ENCODE data around the gene OR1I1.
"Not testable (repeated sequence)": the region's sequence is repeated elsewhere in the genome, so short reads cannot be mapped to it uniquely, and the experiment has no call there.

Gene OR1I1, protein sequence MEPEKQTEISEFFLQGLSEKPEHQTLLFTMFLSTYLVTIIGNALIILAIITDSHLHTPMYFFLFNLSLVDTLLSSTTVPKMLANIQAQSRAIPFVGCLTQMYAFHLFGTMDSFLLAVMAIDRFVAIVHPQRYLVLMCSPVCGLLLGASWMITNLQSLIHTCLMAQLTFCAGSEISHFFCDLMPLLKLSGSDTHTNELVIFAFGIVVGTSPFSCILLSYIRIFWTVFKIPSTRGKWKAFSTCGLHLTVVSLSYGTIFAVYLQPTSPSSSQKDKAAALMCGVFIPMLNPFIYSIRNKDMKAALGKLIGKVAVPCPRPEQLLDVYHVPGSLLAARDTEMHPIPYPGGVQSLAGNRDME

DNA sequence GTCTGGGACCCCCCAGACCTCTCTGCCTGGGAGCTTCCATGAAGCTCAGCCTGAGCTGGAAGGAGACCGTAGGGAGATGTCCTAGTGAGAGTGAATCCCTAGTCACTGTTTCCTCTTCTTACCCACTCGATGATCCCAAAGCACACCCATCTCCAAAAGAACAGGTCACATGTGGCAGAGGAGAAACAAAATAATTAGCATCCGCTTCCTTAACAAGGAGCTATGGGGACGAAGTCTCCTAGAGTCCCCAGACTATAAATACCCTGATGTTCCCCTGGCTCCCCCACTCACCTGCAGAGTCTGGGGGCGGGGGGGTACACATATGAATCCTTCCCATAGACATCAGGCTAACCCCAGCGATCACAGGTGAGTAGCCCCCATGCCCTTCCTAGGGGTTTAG is at the start of gene OR1I1:
Gene OR1I1, plus strand, starts transcription at position 301 of the 400 bp plus-strand sequence. CDS start 4,855 bp downstream, outside the sequence.
- intact Hi-C loops (cut with DNase I), result no loop called here

DNA sequence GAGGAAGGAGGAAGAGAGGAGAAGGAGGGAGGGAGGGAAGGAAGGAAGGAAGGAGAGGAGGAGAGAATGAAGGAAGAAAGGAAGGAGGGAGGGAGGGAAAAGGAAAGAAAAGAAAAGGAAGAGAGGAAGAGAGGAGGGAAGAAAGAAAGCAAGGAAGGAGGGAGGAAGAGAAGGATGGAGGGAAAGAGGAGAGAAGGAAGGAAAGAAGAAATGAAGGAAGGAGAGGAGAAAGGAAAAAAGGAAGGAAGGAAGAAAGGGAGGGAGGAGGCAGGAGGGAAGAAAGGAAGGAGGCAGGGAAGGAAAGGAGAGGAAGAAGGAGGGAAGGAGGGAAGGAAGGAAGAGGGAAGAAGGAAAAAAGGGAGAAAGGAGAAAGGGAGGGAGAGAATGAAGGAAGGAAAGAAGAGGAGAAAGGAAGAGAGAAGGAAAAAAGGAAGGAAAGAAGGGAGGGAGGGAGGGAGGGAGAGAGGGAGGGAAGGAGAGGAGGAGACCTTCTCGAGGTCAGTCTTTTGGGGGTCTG is 46.2 kb upstream of the OR1I1 start:
- intact Hi-C loops (cut with DNase I), result no loop called here
- DNase-seq, result no peak

More for the DNA sequence above, at the start of gene OR1I1:
- DNase-seq, result no peak

DNA sequence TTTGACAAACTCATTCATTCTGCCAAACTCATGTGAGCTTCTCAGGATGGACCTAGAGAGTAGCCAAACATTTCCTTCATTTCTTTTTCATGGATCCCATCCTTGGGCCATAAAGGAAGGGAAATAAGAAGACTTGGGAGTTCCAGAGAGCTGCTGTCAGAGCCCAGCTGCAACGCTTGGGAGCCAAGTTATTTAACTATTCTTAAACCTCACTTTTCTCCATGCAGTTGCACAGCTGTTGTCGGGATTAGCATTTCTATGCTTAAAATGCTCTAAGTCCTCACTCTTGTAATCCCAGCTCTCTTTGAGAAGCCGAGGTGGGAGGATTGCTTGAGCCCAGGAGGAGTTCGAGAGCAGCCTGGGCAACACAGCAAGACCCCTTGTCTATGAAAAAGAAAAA is 44.4 kb upstream of the OR1I1 start:
- DNase-seq, result no peak
- intact Hi-C loops (cut with DNase I), result no loop called here

DNA sequence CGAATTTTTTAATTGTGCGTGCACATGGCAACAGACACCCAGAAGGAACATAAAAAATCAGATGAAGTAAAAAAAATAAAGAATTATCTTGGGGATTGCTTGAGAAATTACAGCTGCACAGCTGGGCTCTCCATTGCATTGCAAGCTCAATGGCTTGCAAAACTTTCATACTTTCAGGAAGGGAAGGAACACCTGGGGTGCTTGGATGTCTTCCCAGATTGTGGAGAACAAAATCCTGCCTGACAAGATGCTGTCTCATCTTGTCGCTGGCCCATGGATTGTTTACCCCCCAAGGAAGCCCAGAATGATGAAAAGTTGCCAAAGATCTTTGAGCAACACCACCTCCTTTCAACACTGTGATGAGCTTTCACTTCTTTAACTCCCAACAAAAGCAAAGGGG is 43.7 kb upstream of the OR1I1 start:
- no peak for DNase-seq
- intact Hi-C loops (cut with DNase I), result no loop called here

DNA sequence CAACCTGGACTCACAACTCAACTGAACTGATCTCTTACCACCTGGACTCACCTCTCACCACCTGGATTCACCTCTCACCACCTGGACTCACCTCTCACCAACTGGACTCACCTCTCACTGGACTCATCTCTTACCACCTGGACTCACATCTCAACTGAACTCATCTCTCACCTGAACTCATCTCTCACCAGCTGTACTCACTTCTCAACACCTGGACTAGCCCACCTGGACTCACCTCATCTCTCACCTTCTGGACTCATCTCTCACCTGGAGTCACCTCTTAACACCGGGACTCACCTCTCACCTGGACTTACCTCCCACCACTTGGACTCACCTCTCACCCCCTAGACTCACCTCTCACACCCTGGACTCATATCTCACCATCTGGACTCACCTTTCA is 40.0 kb upstream of the OR1I1 start:
- intact Hi-C loops (cut with DNase I), result no loop called here
- DNase-seq, result no peak

DNA sequence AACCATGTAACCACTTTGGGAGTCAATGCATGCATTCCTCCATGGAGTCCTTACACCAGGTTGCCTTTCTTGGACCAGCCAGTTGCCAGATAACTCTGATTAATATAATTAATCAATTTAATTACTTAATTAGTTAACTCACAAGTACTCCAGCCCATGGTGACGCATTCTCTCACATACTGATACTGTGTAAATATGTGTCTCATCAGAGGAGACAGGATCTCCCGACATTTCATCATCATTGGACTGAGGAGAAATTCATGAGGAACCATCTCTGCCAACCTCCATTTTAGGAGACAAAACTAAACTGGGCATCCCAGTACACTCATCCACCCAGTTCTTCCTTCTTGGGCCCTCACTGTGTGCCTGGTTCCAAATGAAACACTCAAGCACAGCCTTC is 39.2 kb upstream of the OR1I1 start:
- intact Hi-C loops (cut with DNase I), result no loop called here
- no peak for DNase-seq

DNA sequence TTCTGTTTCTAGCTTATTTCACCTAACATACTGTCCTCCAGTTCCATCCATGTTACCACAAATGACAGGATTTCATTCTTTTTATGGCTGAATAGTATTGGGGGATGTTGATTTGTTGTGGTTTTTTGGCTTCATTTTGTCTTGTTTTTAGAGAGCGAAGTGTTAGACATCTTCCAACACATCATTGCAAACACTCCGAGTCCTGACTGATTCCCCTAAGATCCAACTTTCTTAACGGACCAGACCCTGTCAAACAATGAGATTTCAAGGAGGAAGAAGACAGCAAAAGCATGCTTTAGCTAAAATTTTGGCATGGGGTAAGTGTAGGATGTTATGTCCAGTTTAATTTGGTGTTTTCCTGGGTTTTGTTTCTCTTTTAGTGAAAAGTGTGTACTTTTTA is 36.5 kb upstream of the OR1I1 start:
- no peak for DNase-seq
- intact Hi-C loops (cut with DNase I), result no loop called here

DNA sequence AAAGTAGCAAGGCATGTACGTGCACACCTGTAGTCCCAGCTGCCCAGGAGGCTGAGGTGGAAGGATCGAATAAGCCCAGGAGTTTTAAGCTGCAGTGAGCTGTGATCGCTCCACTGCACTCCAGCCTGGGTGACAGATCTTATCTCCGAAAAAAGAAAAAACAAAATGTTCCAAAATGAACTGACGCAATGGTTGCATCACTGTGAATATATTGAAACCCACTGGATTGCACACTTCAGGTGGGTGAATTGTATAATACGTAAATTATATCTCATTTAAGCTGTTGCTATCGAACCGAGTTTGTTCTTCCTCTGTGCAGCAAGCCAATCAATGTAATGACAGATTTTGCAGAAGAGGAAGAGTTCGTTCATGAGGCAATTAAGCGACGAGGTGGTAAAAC is 34.3 kb upstream of the OR1I1 start:
- intact Hi-C loops (cut with DNase I), result no loop called here
- DNase-seq, result no peak

DNA sequence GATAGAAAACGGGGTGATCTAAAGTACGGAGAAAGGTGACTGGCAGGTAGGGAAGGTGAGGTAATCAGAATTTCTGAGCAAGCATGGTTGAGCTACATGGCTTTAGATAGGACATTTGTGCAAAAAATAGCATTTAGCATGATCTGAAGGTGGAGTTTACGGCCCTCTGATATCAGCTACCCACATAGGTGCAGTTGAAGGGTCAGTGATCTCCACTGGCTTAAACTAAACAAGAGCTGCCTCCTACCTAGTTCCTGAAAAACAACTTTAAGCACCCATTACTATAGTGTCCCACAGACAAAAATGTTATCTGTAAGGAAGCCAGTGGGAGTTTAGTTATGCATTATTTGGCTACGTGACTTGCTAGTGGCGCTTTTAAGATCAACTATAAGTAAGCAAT is 33.9 kb upstream of the OR1I1 start:
- intact Hi-C loops (cut with DNase I), result no loop called here
- no peak for DNase-seq

DNA sequence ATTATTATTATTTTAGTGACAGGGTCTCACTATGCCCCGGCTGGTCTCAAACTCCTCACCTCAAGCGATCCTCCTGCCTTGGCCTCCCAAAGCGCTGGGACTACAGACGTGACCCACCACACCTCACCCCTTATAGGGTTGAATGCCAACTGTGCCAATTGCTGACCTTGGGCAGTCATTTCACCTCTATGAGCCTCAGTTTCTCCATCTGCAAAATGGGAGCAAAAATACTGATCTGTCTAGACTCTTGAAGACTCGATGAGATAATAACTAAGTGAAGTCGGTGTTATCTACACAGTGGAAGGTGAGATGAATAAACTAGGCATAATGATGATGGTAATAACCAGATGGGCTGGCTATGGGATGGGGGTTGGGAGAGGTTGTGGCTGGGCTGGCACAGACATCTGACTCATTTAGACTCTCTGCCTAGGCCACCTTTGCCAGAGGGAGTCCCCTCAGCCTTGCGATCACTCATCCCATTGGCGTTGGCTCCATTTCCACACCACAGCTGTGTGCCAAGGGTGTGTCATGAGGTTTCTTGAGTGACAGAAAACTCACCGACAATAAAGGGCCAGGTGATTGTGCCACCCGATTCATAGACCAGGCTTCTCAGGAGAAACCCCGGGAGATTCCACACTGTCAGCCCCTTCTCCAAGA is 33.0 kb upstream of the OR1I1 start, which contains the start of gene CASP14:
Gene CASP14, plus strand, starts transcription at position 596 of the 657 bp plus-strand sequence. CDS start 2,772 bp downstream, outside the sequence.
- DNase-seq, result no peak
- intact Hi-C loops (cut with DNase I), result no loop called here

DNA sequence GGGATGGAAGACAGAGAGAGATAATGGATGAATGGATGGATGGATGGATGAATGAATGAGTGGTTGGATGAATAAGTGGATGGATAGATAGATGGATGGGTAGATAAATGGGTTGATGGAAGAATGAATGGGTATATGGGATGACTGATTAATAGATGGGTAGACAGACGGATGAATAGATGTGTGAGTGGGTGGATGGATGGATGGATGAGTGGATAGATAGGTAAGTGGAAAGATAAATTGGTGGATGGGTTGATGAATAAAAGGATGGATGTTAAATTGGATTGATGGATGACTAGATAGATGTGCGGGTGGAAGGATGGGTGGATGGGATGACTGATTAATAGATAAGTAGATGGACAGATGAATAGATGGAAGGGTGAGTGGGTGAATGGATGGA is 31.4 kb upstream of the OR1I1 start:
- no peak for DNase-seq
- intact Hi-C loops (cut with DNase I), result no loop called here

DNA sequence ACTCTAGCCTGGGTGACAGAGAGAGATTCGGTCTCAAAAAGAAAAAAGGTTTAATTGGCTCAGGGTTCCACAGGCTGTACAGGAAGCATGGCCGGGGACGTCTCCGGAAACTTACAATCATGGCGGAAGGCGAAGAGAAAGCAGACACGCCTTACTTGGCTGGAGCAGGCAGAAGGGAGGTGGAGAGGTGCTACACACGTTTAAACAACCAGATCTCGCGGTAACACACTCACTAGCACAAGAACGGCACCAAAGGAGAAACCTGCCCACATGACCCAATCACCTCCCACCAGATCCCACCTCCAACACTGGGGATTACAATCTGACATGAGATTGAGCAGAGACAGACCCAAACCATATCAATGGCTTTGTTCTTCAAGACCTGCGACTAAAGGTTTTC is 20.0 kb upstream of the OR1I1 start:
- intact Hi-C loops (cut with DNase I), result no loop called here
- DNase-seq, result no peak

DNA sequence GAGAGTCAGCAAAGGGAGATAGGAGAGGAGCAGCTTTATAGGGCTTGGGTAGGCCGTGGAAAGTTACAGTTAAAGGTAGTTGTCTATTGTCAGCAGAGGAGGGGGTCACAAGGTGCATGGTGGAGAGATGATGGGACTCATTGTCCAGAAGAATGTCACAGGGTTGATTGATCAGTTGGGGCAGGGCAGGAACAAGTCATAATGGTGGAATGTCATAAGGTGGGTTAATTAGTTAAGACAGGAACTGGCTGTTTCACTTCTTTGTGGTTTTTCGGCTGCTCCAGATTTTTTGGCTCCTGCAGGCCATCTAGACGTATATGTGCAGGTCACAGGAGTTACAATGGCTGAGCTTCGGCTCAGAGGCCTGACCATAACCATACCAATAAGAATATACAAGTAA is 11.6 kb upstream of the OR1I1 start:
- DNase-seq; intact Hi-C loops (cut with DNase I): not testable (repeated sequence)

DNA sequence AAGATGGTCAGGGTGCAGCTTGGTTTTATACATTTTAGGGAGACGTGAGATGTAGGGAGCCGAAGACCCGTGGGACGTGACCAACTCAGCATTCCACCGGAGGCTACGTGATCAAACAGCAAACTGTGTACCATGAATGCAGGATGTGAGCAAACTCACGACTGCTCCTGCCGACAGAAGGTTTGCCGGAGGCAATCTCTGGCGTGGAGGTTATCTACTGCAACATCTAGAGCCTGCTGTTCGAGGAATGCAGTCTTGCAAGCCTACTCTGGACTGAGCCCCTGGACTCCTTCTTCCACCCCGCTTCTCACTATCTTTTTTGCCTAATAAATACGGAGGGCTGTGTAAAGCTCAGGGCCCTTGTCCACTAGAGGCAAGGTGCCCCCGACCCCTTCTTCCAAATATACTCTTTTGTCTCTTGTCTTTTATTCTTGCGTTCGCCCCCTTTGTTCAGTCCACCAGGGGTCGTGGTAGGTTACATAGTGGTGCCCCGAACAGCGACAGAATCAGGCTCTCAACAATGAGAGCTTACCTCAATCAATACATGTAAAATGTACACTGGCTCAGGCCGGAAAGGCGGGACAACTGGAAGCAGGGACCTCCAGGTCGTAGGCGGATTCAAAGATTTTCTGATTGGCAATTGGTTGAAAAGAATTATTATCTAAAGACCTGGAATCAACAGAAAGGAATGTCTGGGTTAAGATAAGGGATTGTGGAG is 8.9 kb upstream of the OR1I1 start:
- intact Hi-C loops (cut with DNase I), result no loop called here
- no peak for DNase-seq

DNA sequence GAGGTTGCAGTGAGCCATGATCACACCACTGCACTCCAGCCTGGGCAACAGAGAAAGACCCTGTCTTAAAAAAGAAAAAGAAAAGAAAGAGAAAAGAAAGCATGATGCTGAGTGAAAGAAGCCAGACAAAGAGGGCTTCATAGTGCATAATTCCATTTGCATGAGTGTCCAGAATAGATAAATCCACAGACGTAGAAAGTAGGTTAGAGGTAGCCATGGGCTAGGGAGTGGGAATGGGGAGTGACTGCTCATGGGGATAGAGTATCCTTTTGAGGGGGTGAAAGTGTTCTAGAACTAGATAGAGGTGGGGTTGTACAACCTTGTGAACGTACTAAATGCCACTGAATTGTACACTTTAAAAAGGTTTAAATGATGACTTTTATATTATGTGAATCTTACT is 7.6 kb upstream of the OR1I1 start:
- intact Hi-C loops (cut with DNase I), result no loop called here
- DNase-seq, result no peak

DNA sequence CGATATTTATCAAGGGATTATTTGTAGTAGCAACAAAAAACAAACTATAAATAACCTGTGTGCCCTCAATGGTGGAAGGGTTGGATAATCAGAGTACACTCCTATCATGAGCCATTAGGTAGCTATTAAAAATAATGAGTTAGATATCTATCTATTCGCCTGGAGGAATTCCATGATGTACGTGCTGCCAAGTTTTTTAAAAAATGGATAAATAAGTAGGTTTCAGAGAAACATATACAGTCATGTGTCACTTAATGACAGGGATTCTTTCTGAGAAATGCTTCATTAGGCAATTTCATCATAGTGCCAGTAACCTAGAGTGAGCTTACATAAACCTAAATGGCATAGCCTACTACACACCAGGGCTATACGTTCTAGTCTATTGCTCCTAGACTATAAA is 6.2 kb upstream of the OR1I1 start:
- intact Hi-C loops (cut with DNase I), result no loop called here
- no peak for DNase-seq

DNA sequence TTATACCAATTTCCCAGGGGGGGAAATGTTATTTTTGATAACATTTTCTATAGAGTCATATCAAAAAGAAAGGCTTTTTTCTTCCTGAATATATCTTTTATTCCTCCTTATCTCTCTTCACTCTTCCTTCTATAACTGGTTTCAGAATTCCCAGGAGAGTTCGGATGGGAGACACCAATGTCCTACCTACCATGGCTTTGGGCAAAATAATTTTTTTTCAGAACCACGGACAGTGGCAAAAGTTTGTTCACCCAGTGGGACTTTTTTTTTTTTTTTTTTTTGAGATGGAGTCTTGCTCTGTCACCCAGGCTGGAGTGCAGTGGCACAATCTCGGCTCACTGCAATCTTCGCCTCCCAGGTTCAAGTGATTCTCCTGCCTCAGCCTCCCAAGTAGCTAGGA is 2.0 kb upstream of the OR1I1 start:
- DNase-seq; intact Hi-C loops (cut with DNase I): not testable (repeated sequence)

DNA sequence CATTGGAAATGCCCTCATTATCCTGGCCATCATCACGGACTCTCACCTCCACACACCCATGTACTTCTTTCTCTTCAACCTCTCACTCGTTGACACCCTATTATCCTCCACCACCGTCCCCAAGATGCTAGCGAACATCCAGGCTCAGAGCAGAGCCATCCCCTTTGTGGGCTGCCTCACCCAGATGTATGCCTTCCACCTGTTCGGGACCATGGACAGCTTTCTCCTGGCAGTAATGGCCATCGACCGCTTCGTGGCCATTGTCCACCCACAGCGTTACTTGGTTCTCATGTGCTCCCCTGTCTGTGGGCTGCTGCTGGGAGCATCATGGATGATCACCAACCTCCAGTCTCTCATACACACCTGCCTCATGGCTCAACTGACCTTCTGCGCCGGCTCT is 5.2 kb downstream of the OR1I1 start:
- intact Hi-C loops (cut with DNase I), result no loop called here
- no peak for DNase-seq

DNA sequence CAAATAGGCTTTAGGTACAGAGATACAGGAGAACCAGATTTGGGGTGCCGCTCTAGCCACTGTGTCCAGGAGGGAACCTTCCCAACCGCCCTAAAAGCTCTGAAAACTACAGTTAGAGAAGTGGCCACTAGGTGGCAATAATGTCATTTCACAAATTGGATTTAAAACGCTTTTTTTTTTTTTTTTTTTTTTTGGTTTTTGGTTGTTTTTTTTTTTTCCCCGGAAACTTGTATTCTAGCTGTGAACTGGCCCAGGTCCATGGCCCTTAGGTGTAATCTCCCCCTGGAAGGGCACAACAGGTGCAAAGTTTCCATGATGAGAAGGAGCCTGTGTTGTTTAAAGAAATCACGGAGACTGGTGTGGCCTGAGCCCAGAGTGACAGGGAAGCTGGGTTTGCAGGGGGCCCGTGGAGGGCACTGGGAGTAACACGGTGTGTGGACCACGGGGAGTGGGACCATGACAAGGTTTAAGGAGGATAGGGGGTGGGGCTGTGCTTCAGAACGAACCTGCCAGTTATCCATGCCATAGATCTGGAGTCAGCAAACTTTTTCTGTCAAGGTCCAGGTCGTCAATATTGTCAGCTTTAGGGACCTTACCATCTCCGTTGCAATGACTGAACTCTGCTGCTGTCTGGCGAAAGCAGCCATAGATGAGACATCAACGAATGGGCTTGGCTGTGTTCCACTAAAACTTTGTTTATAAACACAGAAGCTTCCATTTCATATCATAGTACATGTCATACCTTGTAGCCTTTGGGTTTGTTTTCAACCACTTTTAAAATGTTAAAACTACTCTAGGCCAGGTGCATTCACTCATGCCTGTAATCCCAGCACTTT is 10.1 kb downstream of the OR1I1 start:
- intact Hi-C loops (cut with DNase I), result loop anchor here (2.0 to 5.0 kb wide), 2 partner anchors 59 to 465 kb away; no protein-coding TSS in a partner anchor
- DNase-seq, result peak in 16 of 42 donors; percentile 10 to 74 (median 38)

All from head of caudate nucleus (tissue), 42 donors.